HEK293T (cell line): ENCODE results near the gene ELL.

Source experiments
- BHLHE40 ChIP-seq: fragments of 450-650 bp; IDR thresholded peaks from 2 replicates; pipeline ENCODE4 v1.6.1; 2016; ENCODE audit warnings: mild to moderate bottlenecking, moderate library complexity, borderline replicate concordance
- CTBP1 ChIP-seq: fragments of 450-650 bp; IDR thresholded peaks from 2 replicates; pipeline ENCODE4 v1.6.1; 2016; ENCODE audit warnings: borderline replicate concordance
- ELF4 ChIP-seq: fragments of 450-650 bp; IDR thresholded peaks from 2 replicates; pipeline ENCODE4 v1.6.1; 2017; ENCODE audit warnings: antibody characterized with exemption
- FOXK2 ChIP-seq: fragments of 450-650 bp; IDR thresholded peaks from 2 replicates; pipeline ENCODE4 v1.6.1; 2016; ENCODE audit warnings: mild to moderate bottlenecking
- FOXM1 ChIP-seq: fragments of 450-650 bp; IDR thresholded peaks from 2 replicates; pipeline ENCODE4 v1.6.1; 2017; ENCODE audit warnings: mild to moderate bottlenecking, borderline replicate concordance
- HDGF ChIP-seq: fragments of 450-650 bp; IDR thresholded peaks from 2 replicates; pipeline ENCODE4 v1.6.1; 2017; ENCODE audit warnings: antibody characterized with exemption, borderline replicate concordance
- L3MBTL2 ChIP-seq: fragments of 450-650 bp; conservative IDR thresholded peaks from 2 replicates; pipeline ENCODE4 v1.6.1; 2016; ENCODE audit warnings: mild to moderate bottlenecking
- NFRKB ChIP-seq: fragments of 450-650 bp; IDR thresholded peaks from 2 replicates; pipeline ENCODE4 v1.6.1; 2016; ENCODE audit warnings: mild to moderate bottlenecking, moderate library complexity
- SP1 ChIP-seq: fragments of 450-650 bp; IDR thresholded peaks from 2 replicates; pipeline ENCODE4 v1.6.1; 2017
- SUZ12 ChIP-seq: fragments of 450-650 bp; IDR thresholded peaks from 2 replicates; pipeline ENCODE4 v1.6.1; 2016; ENCODE audit warnings: mild to moderate bottlenecking
- TARDBP ChIP-seq: fragments of 450-650 bp; IDR thresholded peaks from 2 replicates; pipeline ENCODE4 v1.6.1; 2016
- ZNF384 ChIP-seq: fragments of 450-650 bp; IDR thresholded peaks from 2 replicates; pipeline ENCODE4 v1.6.1; 2016
- TF ChIP-seq, protein P1 (sequence below): fragments of 450-650 bp; IDR thresholded peaks from 2 replicates; pipeline ENCODE4 v1.6.1; 2016

DNA sequence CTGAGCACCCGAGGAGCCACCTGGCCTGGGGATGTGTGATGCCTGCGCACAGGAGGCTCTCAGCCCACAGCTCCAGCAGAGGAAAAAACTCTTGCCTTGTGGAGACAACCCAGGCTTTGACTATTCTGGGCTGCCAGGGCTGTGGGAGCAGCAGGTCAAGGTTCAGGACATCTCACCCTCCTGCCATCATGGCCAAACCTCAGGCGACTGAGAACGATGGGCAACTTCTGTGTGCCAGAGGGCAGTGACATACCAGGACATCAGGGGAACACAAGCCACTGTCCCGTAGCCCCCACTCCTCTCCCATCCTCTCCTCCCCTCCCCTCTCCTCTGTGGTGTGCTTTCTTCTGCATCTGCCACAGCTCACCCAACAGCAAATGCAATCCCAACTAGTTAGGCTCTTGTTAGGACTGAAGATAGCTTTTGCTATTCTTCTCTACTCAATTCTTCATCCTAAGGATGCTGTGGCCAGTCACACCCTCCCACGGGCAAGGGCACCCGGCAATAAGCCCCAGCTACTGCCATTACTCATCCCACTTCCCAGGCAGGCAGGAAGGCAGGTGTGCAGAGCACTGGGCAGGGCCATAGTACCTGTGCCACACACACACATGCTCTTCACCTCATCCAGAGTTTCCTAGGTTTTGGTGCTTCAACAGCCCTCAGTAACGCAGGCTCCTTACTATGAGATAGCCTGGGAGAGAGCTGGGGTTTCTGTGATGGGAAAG is 16.8 kb downstream of the ELL start:
- TF ChIP-seq ZNF384 (no peak), TARDBP (no peak), NFRKB (no peak), SUZ12 (no peak), L3MBTL2 (no peak), ELF4 (no peak), FOXK2 (no peak), SP1 (no peak), FOXM1 (no peak), HDGF (no peak), BHLHE40 (no peak), CTBP1 (no peak)
- TF ChIP-seq, protein P1, sequence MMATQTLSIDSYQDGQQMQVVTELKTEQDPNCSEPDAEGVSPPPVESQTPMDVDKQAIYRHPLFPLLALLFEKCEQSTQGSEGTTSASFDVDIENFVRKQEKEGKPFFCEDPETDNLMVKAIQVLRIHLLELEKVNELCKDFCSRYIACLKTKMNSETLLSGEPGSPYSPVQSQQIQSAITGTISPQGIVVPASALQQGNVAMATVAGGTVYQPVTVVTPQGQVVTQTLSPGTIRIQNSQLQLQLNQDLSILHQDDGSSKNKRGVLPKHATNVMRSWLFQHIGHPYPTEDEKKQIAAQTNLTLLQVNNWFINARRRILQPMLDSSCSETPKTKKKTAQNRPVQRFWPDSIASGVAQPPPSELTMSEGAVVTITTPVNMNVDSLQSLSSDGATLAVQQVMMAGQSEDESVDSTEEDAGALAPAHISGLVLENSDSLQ = no peak
